BE2C (cell line): ENCODE data around the gene MICB.

ENCODE experiments used
- DNase-seq: peaks from one replicate; pipeline ENCODE4 v3.0.0-alpha.2; 2020
- H3K27me3 ChIP-seq: fragments of 250-450 bp; sonication (Bioruptor Pico); 2 replicates; pipeline ENCODE4 v1.5.1; 2020; ENCODE audit warnings: mild to moderate bottlenecking
- H3K36me3 ChIP-seq: fragments of 250-450 bp; sonication (Bioruptor Pico); 2 replicates; pipeline ENCODE4 v1.5.1; 2020; ENCODE audit warnings: mild to moderate bottlenecking
- H3K4me1 ChIP-seq: fragments of 250-450 bp; sonication (Bioruptor Pico); 2 replicates; pipeline ENCODE4 v1.5.1; 2020
- H3K4me3 ChIP-seq: 2 replicates; pipeline ENCODE4 v1.5.1; 2011; ENCODE audit warnings: low read depth, low read length
- H3K9me3 ChIP-seq: fragments of 250-450 bp; sonication (Bioruptor Pico); 2 replicates; pipeline ENCODE4 v1.5.1; 2020
- TF ChIP-seq, protein P1 (sequence below): IDR thresholded peaks from 2 replicates; pipeline ENCODE4 v1.5.1; 2012; ENCODE audit warnings: mild to moderate bottlenecking, low read depth, low read length

The MICB gene

DNA sequence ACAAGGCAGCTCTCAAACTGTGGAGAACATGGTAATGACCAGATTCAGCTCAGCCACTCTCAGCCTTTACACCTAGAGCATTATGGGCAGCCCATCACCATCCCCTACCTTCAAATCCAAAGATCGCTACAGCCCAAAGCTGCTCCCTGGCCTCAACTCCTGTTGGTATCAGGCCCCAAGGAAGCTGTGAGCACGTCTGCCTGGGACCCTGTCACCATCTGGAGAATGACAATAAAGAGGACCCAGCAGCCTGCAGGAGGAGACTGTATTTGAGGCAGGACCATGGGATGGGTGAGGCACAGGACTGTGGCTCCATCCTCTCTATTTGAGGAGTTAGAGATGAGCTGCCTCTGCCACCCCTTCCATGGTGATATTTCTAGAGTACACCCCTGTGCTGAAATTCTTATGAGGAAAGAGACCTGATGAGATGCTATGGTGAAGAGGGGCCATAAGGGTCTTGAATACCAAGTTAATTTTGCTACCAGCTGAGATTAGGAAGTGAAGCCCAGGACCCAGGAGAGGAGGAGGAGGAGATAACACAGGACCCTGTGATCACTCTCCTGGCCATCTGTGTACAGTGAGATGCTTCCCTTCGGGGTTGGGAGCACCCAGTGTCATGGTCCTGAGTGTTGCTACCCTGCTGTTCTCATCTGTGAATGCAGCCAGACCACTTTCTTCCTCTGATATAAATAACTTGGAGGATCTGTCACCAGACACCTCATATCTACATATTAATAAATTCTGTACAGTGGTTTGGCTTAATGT lies 19.6 kb upstream of the MICB start:
- Histone ChIP-seq H3K4me1 (no peaks in the 10 kb centered on the region), H3K4me3 (no peak overlapping the region), H3K27me3 (peaks cover 75% of the 10 kb centered on the region), H3K36me3 (no peaks in the 10 kb centered on the region), H3K9me3 (no peaks in the 10 kb centered on the region)
- TF ChIP-seq, protein P1, sequence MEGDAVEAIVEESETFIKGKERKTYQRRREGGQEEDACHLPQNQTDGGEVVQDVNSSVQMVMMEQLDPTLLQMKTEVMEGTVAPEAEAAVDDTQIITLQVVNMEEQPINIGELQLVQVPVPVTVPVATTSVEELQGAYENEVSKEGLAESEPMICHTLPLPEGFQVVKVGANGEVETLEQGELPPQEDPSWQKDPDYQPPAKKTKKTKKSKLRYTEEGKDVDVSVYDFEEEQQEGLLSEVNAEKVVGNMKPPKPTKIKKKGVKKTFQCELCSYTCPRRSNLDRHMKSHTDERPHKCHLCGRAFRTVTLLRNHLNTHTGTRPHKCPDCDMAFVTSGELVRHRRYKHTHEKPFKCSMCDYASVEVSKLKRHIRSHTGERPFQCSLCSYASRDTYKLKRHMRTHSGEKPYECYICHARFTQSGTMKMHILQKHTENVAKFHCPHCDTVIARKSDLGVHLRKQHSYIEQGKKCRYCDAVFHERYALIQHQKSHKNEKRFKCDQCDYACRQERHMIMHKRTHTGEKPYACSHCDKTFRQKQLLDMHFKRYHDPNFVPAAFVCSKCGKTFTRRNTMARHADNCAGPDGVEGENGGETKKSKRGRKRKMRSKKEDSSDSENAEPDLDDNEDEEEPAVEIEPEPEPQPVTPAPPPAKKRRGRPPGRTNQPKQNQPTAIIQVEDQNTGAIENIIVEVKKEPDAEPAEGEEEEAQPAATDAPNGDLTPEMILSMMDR: no peak
- DNase-seq: no peak

DNA sequence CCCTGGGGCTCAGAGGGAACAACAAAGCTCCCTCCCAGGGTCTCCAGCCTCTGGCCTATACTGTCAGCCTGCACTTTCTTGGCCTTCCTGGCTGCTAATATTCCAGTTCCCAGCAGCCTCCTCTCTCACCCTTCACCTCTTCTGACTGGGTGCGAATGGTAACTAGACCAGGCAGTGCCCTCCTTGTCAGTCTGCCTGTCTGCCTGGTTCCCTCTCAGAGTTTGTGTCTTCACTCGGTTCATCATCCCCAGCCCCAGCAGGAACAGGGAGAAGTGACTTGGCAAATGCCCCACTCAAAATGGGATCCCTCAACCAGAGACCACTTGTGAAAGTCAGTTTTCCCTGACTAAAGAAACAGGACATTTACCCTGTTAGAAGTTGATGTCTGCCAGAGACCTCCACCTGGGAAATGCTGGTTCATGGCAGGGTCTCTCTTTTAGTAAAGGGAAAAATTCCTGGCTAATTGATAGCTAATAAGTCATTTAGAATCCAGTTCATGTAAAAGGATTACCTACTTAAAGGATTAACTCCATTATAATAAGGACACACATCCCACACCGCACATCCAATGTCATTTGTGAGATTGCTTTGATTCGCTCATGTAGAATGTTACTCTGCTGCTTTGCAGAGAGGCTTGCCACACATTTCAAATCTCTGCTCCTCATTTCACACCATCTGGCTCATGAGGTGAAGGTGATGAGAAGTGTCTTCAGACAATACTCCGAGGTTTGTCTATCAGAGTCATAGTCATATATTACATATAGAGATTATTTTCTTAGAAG lies 18.6 kb upstream of the MICB start:
- TF ChIP-seq, protein P1: no peak
- Histone ChIP-seq H3K36me3 (no peaks in the 10 kb centered on the region), H3K27me3 (peaks cover 74% of the 10 kb centered on the region), H3K4me1 (no peaks in the 10 kb centered on the region), H3K4me3 (no peak overlapping the region), H3K9me3 (no peaks in the 10 kb centered on the region)
- DNase-seq: no peak

DNA sequence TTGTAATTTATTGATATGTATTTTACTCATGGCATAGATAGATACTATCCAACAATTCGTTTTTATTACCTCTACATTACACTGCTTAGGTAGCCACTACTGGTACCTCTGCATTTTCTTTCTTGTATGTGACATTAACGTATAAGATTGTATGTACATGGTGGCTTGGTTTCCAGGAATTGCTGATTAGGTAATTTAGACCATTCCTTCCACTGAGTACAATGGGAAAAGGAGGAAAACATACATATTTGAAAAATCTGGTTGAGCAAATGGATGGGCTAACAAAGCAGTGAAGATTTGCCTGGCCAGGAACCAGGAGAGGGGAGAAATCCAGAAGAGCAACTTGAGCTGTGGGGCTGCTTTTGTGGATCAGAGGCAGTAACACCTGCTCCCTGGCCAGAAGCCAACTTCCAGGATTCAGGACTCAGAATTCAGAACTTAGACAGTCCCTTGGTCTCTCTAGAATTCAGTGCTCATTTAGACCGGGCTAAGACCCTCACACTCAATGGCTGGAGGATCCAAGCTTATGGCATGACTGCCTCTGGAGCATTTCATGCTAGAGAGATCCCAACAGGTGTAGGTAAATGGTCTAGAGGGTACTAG lies 17.9 kb upstream of the MICB start:
- TF ChIP-seq, protein P1: no peak
- H3K27me3 ChIP-seq: peaks cover 69% of the 10 kb centered on the region

DNA sequence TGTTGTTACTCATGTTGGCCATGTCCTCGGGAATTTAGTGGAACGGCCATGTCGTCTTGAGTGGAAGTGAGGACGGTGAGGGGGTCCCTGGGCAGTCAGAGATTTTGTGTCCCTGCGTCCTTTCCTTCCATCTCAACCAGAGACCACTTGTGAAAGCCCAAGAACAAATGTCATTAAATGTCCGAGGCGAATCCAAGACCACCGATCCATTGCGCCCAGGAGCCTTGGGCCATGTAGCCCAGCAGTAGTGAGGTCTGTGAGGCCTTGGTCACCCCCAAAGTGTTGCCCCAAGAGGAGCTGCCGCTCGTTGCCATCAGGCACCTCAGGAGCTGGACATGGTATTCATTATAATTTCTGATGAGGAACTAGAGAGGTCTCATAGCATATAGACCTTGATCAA lies 17.4 kb upstream of the MICB start:
- Histone ChIP-seq H3K4me1 (no peaks in the 10 kb centered on the region), H3K9me3 (no peaks in the 10 kb centered on the region), H3K4me3 (no peak overlapping the region), H3K36me3 (no peaks in the 10 kb centered on the region), H3K27me3 (peaks cover 63% of the 10 kb centered on the region)
- no peak for DNase-seq
- TF ChIP-seq, protein P1: no peak

More for the DNA sequence above, 17.9 kb upstream of the MICB start:
- no peak overlapping the region for H3K4me3 ChIP-seq
- H3K9me3 ChIP-seq: no peaks in the 10 kb centered on the region
- DNase-seq: no peak
- H3K4me1 ChIP-seq: no peaks in the 10 kb centered on the region
- no peaks in the 10 kb centered on the region for H3K36me3 ChIP-seq

DNA sequence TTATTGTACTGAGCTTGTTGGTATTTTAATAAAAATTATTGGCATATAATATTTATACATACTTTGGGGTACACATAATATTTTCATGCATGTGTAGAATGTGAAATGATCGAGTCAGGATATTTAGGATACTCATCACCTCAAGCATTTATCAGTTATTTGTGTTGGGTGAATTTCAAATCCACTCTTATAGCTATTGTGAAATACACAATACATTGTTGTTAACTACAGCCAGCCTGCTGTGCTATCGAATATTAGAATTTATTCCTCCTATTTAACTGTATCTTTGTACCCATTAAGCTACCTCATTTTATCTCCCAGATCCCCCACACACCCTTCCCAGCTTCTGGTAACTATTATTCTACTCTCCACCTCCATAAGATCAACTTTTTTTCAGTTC lies 14.6 kb upstream of the MICB start:
- H3K9me3 ChIP-seq: no peaks in the 10 kb centered on the region
- H3K36me3 ChIP-seq: no peaks in the 10 kb centered on the region
- H3K4me1 ChIP-seq: no peaks in the 10 kb centered on the region
- H3K27me3 ChIP-seq: peaks cover 52% of the 10 kb centered on the region
- DNase-seq: no peak
- TF ChIP-seq, protein P1: no peak
- no peak overlapping the region for H3K4me3 ChIP-seq
